ENCODE measurements around the gene SMIM44. TPM values are rescaled to one million over a fixed set of nuclear protein-coding genes. Genes with fewer than 3 reads are reported as not detected.

Gene SMIM44
- polyA plus RNA-seq, 6 donors from 2014 or later, result not detected

GRCh38 chr19:3440082-3440481 lies 43.2 kb downstream of the SMIM44 start:
- H3K4me1 Mint-ChIP-seq, result peaks cover 11 to 22% (median 15%) of the 10 kb centered on the region in 3 donors
- DNase-seq (peak; percentile 42), ATAC-seq (ENCODE audit: low read depth in 2 of 2) (peak; percentile 23 to 25)
- no peaks in the 10 kb centered on the region for H3K27me3 Mint-ChIP-seq
- no peaks in the 10 kb centered on the region for H3K36me3 Mint-ChIP-seq
- peak overlapping the region in 1 of 8 donors; percentile 57 for H3K4me3 Mint-ChIP-seq
- H3K27ac Mint-ChIP-seq, result no peak overlapping the region
- no peaks in the 10 kb centered on the region for H3K9me3 Mint-ChIP-seq

- no peaks in the 10 kb centered on the region for H3K9me3 Mint-ChIP-seq
- peak overlapping the region; percentile 88 to 99 (median 98) for H3K4me3 Mint-ChIP-seq
- DNase-seq (peak; percentile 97), ATAC-seq (ENCODE audit: low read depth in 2 of 2) (peak; percentile 96 to 97)
- peaks cover 16 to 21% (median 17%) of the 10 kb centered on the region in 3 donors for H3K4me1 Mint-ChIP-seq
- H3K36me3 Mint-ChIP-seq, result no peaks in the 10 kb centered on the region
- H3K27ac Mint-ChIP-seq, result peak overlapping the region; percentile 96 to 100 (median 100)
- H3K27me3 Mint-ChIP-seq, result no peaks in the 10 kb centered on the region
These were observed 48.3 kb downstream of the SMIM44 start for GRCh38 chr19:3434630-3435553.

GRCh38 chr19:3433805-3434540 lies 49.3 kb downstream of the SMIM44 start:
- no peaks in the 10 kb centered on the region for H3K9me3 Mint-ChIP-seq
- H3K36me3 Mint-ChIP-seq, result no peaks in the 10 kb centered on the region
- peak overlapping the region in 4 of 6 donors; percentile 68 to 100 (median 92) for H3K27ac Mint-ChIP-seq

GRCh38 chr19:3433313-3433712 lies 49.9 kb downstream of the SMIM44 start:
- Mint-ChIP-seq H3K4me3 (peak overlapping the region in 1 of 8 donors; percentile 15), H3K36me3 (no peaks in the 10 kb centered on the region), H3K9me3 (no peaks in the 10 kb centered on the region), H3K27me3 (no peaks in the 10 kb centered on the region), H3K27ac (no peak overlapping the region), H3K4me1 (peaks cover 25 to 32% (median 28%) of the 10 kb centered on the region in 3 donors)
- DNase-seq (no peak), ATAC-seq (ENCODE audit: low read depth in 2 of 2) (no peak)

More at GRCh38 chr19:3433805-3434540, 49.3 kb downstream of the SMIM44 start:
- DNase-seq (no peak), ATAC-seq (ENCODE audit: low read depth in 2 of 2) (no peak)
- Mint-ChIP-seq H3K27me3 (no peaks in the 10 kb centered on the region), H3K4me3 (peak overlapping the region; percentile 88 to 99 (median 98)), H3K4me1 (peaks cover 21 to 26% (median 24%) of the 10 kb centered on the region in 3 donors)

Other genes with a start within 250 kb of the SMIM44 start
- 10 to 100 TPM in 1 of 6 donors, 1 to 10 TPM in 4, not detected in 1; 3.4 to 11.4 (median 5.3) TPM for gene NFIC, start 116.9 kb downstream of the SMIM44 start, polyA plus RNA-seq (ENCODE audit: low read depth in 6 of 6)
- 1 to 10 TPM in 1 of 6 donors, under 1 TPM in 3, not detected in 2; 0.50 to 1.2 (median 0.72) TPM for gene SMIM24, start 2.9 kb downstream of the SMIM44 start, polyA plus RNA-seq (ENCODE audit: low read depth in 6 of 6)
- gene DOHH, start 17.2 kb upstream of the SMIM44 start, polyA plus RNA-seq (ENCODE audit: low read depth in 6 of 6), result 10 to 100 TPM in 2 of 6 donors, 1 to 10 TPM in 4; 6.6 to 11.5 (median 7.4) TPM
- gene FZR1, start 22.9 kb upstream of the SMIM44 start, polyA plus RNA-seq (ENCODE audit: low read depth in 6 of 6), result 10 to 100 TPM in 4 of 6 donors, 1 to 10 TPM in 2; 5.8 to 20.0 (median 10.7) TPM
- gene TEKTIP1, start 55.7 kb upstream of the SMIM44 start, polyA plus RNA-seq (ENCODE audit: low read depth in 6 of 6), result under 1 TPM in 1 of 6 donors, not detected in 5; 0.56 TPM
- gene MFSD12, start 74.1 kb upstream of the SMIM44 start, polyA plus RNA-seq (ENCODE audit: low read depth in 6 of 6), result 10 to 100 TPM; 19.1 to 37.6 (median 26.7) TPM
- 10 to 100 TPM; 36.4 to 46.9 (median 44.3) TPM for gene HMG20B, start 89.5 kb upstream of the SMIM44 start, polyA plus RNA-seq (ENCODE audit: low read depth in 6 of 6)
- 1 to 10 TPM in 1 of 6 donors, under 1 TPM in 4, not detected in 1; 0.06 to 1.0 (median 0.21) TPM for gene GIPC3, start 102.0 kb upstream of the SMIM44 start, polyA plus RNA-seq (ENCODE audit: low read depth in 6 of 6)
- 10 to 100 TPM; 15.9 to 32.5 (median 22.7) TPM for gene TBXA2R, start 123.4 kb upstream of the SMIM44 start, polyA plus RNA-seq (ENCODE audit: low read depth in 6 of 6)
- gene CACTIN, start 143.3 kb upstream of the SMIM44 start, polyA plus RNA-seq (ENCODE audit: low read depth in 6 of 6), result 10 to 100 TPM in 1 of 6 donors, 1 to 10 TPM in 5; 2.7 to 15.4 (median 7.9) TPM
- gene PIP5K1C, start 217.0 kb upstream of the SMIM44 start, polyA plus RNA-seq (ENCODE audit: low read depth in 6 of 6), result 10 to 100 TPM in 1 of 6 donors, 1 to 10 TPM in 4, under 1 TPM in 1; 0.41 to 13.4 (median 4.9) TPM
- gene TJP3, start 224.9 kb upstream of the SMIM44 start, polyA plus RNA-seq (ENCODE audit: low read depth in 6 of 6), result 1 to 10 TPM in 5 of 6 donors, not detected in 1; 1.2 to 3.8 (median 2.0) TPM

Data from naive B cell (primary cell).